Progenitor cell of endocrine pancreas (in vitro differentiated cells): Measurements from ENCODE around the gene OR52R1. TPM values are rescaled to one million over a fixed set of nuclear protein-coding genes. Genes with fewer than 3 reads are reported as not detected.

ENCODE experiments used
- DNase-seq: peaks from one replicate; pipeline ENCODE4 v3.0.0; 2021; ENCODE audit warnings: low spot score; ENCODE audit not compliant: unreplicated experiment
- H3K27ac Mint-ChIP-seq: 2 replicates; pipeline ENCODE4 v1.8.0; 2021; ENCODE audit warnings: mild to moderate bottlenecking, moderate library complexity, mixed read lengths
- H3K27me3 Mint-ChIP-seq: 2 replicates; pipeline ENCODE4 v1.8.0; 2021; ENCODE audit warnings: mixed read lengths
- H3K36me3 Mint-ChIP-seq: 2 replicates; pipeline ENCODE4 v1.8.0; 2022; ENCODE audit warnings: mixed read lengths; ENCODE audit not compliant: insufficient read depth
- H3K4me1 Mint-ChIP-seq: 2 replicates; pipeline ENCODE4 v1.8.0; 2021; ENCODE audit warnings: low read depth, mixed read lengths
- H3K4me3 Mint-ChIP-seq: 2 replicates; pipeline ENCODE4 v1.8.0; 2021; ENCODE audit warnings: low read depth, mild to moderate bottlenecking, moderate library complexity, mixed read lengths
- H3K9me3 Mint-ChIP-seq: 2 replicates; pipeline ENCODE4 v1.8.0; 2021; ENCODE audit warnings: low read depth, mixed read lengths
- long read RNA-seq: library from polyadenylated mRNA; unstranded; transcript quantifications from one replicate; pipeline ENCODE4 v2.0.0, GENCODE V29; 2020
- total RNA-seq: library from RNA; stranded (reverse); gene quantifications from 2 replicates; pipeline ENCODE4 v1.2.1, GENCODE V29; 2021
- TF ChIP-seq, protein P1 (sequence below): fragments of 200-600 bp; sonication (generic); IDR thresholded peaks from one replicate; pipeline ENCODE4 v1.5.0; 2021; ENCODE audit warnings: antibody characterized with exemption, mild to moderate bottlenecking; ENCODE audit not compliant: unreplicated experiment

OR52R1 gene
- total RNA-seq, result not detected in 2 replicates
- long read RNA-seq, result 0 reads

DNA sequence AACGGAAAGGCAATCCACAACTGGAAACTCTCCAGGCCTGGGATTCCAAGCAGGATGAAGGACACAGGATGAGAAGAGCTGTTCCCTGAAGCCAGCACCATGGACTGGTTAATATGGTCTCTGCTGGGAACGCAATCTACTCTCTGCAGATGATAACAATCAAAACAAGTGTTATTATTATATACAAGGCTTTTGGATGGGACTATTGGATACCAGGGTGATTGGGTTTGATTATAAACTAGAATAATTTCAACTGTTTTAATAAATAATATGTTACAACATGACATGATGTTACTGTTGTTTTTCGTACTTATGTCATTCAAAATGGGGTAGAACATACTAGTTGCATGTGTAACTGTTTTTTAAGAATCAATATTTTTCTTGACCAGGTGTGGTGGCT is at the start of gene OR52R1:
Gene OR52R1 (minus strand): TSS at position 101 of the 400 bp plus-strand sequence. CDS start 0 bp downstream, at position 101.
- Mint-ChIP-seq H3K36me3 (peaks cover 2% of the 10 kb centered on the region), H3K4me1 (no peaks in the 10 kb centered on the region), H3K27ac (no peak within 1 kb of the TSS), H3K27me3 (no peaks in the 10 kb centered on the region), H3K9me3 (peaks cover 12% of the 10 kb centered on the region), H3K4me3 (no peak within 1 kb of the TSS)
- no peak for DNase-seq
- TF ChIP-seq, protein P1, sequence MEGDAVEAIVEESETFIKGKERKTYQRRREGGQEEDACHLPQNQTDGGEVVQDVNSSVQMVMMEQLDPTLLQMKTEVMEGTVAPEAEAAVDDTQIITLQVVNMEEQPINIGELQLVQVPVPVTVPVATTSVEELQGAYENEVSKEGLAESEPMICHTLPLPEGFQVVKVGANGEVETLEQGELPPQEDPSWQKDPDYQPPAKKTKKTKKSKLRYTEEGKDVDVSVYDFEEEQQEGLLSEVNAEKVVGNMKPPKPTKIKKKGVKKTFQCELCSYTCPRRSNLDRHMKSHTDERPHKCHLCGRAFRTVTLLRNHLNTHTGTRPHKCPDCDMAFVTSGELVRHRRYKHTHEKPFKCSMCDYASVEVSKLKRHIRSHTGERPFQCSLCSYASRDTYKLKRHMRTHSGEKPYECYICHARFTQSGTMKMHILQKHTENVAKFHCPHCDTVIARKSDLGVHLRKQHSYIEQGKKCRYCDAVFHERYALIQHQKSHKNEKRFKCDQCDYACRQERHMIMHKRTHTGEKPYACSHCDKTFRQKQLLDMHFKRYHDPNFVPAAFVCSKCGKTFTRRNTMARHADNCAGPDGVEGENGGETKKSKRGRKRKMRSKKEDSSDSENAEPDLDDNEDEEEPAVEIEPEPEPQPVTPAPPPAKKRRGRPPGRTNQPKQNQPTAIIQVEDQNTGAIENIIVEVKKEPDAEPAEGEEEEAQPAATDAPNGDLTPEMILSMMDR, result no peak

DNA sequence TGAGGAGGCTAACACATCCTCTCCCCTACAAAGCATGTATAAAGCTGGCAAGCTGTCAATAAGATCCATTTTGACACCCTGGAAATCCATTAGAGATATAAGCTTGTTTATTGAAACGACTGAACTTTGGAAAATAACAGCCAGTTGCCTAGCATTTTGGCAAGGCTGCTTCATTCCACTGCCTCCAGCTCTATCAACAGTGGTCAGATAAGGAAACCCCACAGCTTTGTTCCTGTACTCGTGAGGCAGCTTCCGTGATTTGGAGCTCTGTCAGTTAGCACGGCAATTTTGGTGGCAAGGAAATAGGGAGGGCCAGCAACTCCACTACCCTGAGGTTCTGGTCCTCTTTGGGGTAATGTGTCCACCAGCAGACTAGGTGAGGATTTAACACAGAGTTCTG is 46.9 kb upstream of the OR52R1 start:
- Mint-ChIP-seq H3K4me3 (no peak overlapping the region), H3K36me3 (no peaks in the 10 kb centered on the region), H3K27ac (no peak overlapping the region), H3K9me3 (no peaks in the 10 kb centered on the region), H3K27me3 (no peaks in the 10 kb centered on the region), H3K4me1 (peaks cover 2% of the 10 kb centered on the region)
- TF ChIP-seq, protein P1, result no peak
- no peak for DNase-seq

DNA sequence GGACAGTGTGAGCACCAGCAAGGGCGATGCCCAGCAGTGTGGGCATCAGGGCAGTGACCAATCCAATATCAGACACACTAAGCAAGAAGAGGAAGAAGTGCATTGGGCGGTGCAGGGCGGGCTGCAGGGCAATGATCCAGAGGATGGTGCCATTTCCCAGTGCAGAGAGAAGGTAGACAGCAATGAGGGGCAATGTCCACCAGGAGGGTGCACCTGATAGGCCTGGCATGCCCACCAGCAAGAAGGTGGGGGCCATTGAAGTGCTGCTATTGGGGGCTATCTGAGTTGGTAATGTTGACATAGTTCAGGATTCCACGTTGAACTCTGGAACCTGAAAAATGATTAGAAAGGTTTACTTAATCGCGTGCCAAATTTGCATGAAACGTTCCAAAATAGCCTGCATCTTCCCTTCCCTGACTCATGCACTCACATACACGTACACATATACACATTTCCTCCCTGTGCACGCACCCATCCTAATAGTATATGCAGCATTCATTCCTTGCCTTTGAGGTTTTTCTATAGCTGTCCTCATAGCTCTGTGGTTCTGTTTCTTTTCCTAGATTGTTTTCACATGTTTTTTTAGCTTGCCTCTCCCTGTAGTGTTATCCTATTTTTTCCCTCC is 44.8 kb upstream of the OR52R1 start, which contains the start of gene OR51S1:
Gene OR51S1 (minus strand): TSS at position 301 of the 625 bp plus-strand sequence. CDS start 0 bp downstream, at position 301.
- Mint-ChIP-seq H3K4me3 (no peak within 1 kb of the TSS), H3K27me3 (no peaks in the 10 kb centered on the region), H3K36me3 (no peaks in the 10 kb centered on the region), H3K4me1 (peaks cover 2% of the 10 kb centered on the region), H3K27ac (no peak within 1 kb of the TSS), H3K9me3 (no peaks in the 10 kb centered on the region)
- DNase-seq, result no peak
- TF ChIP-seq, protein P1, result no peak

DNA sequence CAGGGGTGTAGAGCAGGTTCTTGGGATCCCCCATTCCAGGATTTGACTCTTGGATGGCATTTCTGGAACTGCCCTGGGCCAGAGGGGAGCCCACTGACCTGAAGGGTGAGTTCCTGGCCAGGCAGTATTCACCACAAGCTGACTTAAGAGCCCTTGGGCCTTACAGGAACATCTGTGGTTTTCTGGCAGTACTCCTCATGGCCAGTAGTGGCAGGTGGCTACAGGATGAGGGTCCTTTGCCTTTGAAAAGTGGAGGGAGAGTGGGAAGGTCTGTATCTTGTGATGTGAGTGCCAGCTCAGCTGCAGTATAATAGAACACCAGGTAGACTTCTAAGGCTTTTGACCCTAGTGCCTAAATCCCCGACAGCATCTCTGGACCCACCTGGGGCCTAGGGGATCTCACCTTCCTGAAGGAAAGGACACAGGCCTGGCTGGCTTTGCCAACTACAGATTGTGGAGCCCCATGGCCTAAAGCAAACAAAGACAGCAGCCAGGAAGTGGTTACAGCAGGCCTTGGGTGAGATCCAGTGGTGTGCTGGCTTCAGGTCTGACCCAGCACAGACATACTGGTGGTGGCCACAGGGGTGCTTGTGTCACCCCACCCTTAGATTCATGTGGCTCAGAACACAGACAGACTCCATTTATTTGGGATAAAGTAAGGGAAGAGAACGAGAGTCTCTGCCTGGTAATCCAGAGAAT is 35.8 kb upstream of the OR52R1 start:
- H3K4me1 Mint-ChIP-seq, result no peaks in the 10 kb centered on the region
- H3K4me3 Mint-ChIP-seq, result no peak overlapping the region
- H3K27me3 Mint-ChIP-seq, result no peaks in the 10 kb centered on the region
- no peak overlapping the region for H3K27ac Mint-ChIP-seq
- TF ChIP-seq, protein P1, result no peak
- no peaks in the 10 kb centered on the region for H3K9me3 Mint-ChIP-seq
- DNase-seq, result no peak
- no peaks in the 10 kb centered on the region for H3K36me3 Mint-ChIP-seq

DNA sequence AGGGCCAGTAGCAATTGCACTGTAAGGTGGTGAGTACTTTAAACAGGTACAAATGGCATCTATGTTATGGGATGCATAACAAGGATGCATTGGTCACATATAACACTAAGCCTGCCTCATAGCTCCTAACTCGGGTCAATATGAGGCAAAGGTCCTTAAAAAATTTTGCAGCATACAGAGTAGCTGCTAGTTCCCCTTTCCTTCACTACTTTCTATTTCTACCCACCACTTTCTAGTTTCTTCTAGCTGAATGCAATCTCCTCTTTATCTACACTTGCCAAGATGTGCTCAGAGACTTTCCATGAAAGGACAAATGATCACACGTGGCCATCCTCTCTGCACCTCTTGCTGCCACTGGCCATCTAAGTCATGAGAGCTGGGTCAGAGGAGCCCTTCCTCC is 26.7 kb upstream of the OR52R1 start:
- H3K27me3 Mint-ChIP-seq, result no peaks in the 10 kb centered on the region
- no peaks in the 10 kb centered on the region for H3K36me3 Mint-ChIP-seq
- H3K27ac Mint-ChIP-seq, result no peak overlapping the region
- no peak for DNase-seq
- no peaks in the 10 kb centered on the region for H3K9me3 Mint-ChIP-seq
- H3K4me1 Mint-ChIP-seq, result no peaks in the 10 kb centered on the region
- no peak overlapping the region for H3K4me3 Mint-ChIP-seq
- TF ChIP-seq, protein P1, result no peak
